MV-4-11 (cell line): ENCODE data around the gene CDK9.

Experiments used
- DNase-seq: peaks from one replicate; lab custom pipeline; 2025; lab: John Stamatoyannopoulos, UW

The CDK9 gene

DNA sequence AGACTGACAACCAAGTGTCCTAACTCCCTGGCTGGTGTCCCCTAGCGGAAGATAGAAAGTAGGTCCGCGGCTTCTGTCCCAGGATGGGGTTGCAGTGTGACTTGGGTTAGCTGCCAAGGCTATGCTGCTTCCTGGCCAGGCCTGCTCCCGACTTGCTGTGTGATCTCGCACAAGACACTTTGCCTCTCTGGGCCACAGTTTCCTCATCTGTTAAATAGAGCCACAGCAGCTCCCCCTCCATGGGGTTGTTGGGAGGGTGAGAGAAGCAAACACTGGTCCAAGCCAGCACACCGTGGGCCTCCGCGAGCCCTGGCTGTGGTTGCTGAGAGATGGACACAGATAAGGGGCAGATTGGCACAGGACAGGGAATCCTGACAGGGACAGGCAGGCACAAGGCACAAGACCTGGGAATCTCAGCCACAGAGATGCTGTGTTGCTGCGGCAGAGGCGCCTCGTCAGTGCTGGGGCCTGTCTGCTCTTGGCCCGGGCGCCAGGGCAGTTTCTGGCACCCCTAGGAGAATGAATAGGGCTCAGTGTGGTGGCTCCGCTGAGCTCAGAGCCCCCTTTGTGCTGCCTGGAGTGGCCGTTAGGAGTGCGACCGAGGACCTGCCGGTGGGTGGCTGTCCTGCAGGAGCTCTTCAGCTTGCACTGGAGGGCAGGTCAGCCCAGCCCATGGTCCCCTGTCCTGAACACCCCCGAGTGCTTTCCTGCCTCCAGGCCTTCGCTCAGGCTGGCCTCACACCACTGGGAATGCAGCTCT, 5.5 kb upstream of the CDK9 start:
- peak; percentile 24 for DNase-seq

DNA sequence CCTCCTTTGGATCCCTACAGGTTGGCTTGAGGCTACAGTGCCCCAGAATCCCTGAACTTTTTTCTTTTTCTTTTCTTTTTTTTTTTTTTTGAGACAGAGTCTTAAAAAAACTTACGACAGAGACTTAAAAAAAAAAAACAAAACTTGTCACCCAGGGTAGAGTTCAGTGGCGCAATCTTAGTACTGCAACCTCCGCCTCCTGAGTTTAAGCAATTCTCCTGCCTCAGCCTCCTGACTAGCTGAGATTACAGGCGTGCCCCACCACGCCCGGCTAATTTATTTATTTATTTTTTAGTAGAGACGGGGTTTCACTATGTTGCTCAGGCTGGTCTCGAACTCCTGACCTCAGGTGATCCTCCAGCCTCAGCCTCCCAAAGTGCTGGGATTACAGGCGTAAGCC, 4.9 kb upstream of the CDK9 start:
- DNase-seq: peak; percentile 80

DNA sequence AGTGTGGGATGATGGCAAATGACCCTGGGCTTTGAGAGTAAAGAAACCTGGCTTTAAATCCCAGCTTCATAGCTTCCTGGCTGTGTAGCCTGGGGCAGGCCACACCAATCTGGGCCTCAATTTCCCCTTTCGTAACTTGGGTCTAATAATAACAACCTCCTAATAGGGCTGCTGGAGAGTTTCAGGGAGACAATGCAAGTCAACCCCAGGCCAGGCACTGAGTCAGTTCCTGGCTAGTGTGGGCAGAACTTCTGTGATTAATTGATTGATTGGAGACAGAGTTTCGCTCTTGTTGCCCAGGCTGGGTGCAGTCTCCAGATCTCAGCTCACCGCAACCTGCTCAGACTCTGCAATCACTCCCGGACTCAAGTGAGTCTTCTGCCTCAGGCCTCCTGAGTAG, 4.0 kb upstream of the CDK9 start:
- DNase-seq: no peak

DNA sequence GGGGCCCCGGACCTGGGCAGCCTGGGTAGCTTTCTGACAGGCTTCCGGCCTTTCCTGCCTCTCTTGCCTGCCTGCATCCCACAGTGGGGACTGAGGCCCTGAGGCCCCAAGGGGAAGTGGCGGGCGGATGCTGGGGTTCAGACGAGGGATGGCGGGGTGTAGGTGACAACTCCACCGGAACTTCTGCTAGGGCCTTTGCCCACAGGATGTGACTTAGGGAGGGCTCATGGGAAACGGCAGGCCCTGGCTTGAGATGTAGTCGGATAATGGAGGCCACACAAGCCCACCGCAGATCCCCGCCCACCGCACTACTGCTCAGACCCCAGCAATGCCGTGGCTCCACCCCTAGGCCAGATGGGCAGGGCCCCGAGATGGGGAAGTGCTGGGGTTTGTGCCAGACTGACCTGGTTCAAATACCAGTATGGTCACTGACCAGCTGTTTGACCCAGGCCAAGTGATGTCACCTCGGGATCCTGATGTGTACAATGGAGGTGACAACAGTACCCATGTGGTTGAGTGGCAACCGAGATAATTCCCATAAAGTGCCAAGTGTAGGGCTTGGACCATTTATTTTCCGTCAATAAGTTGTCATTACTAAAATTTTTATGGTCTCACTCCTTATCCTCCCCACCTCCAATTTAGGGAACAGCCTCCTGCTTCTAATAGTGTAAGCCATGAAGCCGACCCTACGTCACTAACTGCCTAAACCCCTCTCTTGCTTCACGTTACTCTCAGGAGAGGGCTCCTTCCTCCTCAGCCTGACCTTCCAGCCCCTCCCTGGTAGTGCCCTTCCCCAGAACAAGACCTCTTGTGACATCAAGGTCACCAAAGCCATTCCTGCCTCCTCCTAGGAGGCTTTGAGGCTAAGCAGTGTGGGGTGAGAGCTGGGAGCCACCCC, 2.5 kb upstream of the CDK9 start:
- peak; percentile 93 for DNase-seq

DNA sequence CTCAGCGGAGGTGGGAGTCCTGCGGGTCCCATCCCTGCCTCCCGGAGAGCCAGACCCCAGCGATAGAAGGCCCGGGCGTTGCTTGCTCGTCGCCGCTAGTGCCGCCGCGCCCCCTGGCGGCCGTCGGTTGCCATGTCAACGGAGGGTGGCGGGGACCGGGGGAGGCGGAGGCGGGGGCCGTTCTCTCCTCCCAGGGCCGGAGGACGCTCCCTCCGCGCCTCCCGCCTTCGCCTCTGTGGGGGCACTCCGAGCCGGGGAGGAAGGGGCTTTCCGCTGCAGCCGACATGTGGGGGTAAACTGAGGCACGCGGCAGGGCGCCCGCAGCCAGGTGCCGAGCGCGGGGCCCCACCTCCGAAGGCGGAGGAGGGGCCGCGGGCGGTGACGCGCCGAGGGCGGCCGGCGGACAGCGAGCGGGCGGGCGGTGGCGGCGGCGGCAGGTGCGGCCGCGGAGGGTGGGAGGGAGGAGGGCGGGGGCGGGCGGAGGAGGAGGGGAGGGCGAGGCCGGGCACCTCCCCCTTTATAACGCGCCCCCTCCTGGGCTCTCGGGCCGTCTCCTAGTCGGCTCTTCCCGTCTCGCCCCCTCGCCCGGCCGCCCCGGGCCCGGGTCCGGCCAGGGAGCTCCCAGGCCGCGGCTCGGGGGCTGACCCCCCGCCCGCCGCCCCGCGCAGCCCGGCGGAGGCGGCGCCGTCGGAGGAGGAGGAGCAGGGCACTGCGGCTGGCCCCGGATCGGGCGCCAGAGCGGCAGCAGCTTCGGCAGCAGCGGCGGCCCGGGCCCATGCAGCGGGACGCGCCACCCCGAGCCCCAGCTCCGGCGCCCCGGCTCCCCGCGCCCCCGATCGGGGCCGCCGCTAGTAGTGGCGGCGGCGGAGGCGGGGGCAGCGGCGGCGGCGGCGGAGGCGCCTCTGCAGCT, 556 bp upstream of the CDK9 start:
- DNase-seq: peak; percentile 63

DNA sequence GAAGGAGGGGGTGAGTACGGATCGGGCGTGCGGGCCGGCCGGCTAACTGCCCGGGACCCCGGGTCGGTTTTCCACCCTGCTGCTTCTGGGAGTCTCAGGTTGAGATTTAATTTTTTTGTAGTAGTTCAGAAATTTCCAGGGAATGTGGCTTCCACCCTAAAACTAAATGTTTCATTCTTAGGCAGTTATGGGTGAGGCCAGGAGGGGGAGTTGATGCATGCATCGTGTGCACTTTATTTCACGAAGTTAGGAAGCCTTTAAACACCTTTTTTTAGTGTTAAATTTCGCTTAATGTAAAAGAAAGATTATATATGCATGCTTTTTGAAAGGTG, 905 bp downstream of the CDK9 start:
- DNase-seq: no peak

DNA sequence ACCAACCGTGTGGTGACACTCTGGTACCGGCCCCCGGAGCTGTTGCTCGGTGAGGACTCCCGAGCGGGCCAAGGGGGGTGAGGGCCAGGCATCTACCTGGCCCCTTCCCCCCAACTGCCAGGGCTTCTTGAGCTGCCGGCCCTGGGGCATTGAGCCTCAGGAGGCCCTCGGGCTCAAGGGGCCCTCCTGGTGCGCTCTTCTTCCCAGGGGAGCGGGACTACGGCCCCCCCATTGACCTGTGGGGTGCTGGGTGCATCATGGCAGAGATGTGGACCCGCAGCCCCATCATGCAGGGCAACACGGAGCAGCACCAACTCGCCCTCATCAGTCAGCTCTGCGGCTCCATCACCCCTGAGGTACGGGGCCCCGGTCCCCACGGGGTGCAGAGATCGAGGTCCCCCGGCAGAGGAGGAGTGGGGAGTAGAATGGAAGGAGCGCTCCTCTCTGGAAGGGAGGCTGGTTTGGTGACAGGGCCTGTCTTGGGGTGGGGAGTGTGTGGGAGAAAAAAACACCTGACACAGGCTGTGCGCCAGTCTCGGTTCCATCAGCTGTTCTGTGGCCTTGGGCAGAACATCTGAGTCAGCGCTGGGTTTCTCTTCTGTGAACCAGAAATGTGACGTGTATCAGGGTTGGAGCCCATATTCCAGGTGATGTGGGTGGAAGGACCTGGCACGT, 2.6 kb downstream of the CDK9 start:
- no peak for DNase-seq

DNA sequence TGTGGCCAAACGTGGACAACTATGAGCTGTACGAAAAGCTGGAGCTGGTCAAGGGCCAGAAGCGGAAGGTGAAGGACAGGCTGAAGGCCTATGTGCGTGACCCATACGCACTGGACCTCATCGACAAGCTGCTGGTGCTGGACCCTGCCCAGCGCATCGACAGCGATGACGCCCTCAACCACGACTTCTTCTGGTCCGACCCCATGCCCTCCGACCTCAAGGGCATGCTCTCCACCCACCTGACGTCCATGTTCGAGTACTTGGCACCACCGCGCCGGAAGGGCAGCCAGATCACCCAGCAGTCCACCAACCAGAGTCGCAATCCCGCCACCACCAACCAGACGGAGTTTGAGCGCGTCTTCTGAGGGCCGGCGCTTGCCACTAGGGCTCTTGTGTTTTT, 3.3 kb downstream of the CDK9 start:
- no peak for DNase-seq

DNA sequence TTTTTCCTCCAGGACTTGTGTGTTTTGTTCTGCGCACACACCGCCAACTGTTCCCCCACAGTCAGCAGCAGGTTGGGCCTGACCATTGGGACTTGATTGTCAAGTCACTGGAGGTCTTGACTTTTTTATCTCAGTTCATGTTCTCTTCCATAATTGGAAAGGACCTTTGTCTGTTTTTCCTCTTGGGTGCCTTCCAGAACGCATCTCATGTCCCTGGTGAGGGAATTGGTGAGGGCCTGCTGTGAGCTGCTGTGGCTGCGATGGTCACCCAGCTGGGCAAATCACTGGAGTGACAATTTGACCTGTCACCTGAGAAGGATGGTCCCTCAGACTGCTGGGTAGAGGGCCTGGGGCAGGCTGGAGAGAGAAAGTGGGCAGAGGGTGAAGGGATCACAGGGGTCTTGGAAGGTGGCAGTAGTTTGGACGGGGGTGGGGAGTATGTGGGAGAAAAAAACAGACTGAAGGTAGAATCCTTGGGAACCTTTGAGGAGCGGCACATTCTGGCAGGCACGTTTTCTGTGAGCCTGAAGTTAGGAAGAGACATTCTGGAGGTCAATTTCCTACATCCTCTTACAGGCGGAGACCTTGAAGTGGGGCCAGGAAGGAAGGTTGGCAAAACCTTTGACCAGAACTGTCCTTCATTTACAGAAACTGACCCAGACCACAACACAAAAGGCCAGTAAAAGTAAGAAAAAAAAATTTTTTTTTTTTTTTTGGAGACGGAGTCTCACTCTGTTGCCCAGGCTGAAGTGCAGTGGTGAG, 4.4 kb downstream of the CDK9 start:
- DNase-seq: no peak

DNA sequence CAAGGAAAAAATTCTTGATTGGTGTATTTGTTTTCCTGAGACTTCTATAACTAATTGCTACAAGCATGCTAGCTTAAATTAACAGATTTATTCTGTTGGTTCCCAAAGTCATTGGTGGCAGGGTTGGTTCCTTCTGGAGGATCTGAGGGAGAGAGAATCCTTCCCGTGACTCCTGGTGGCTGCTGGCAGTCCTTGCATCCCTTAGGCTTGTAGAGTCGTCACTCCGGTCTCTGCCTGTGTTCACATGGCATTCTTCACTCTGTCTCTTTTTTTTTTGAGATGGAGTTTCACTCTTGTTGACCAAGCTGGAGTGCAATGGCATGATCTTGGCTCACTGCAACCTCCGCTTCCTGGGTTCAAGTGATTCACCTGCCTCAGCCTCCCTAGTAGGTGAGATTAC, 5.3 kb downstream of the CDK9 start:
- DNase-seq: no peak

DNA sequence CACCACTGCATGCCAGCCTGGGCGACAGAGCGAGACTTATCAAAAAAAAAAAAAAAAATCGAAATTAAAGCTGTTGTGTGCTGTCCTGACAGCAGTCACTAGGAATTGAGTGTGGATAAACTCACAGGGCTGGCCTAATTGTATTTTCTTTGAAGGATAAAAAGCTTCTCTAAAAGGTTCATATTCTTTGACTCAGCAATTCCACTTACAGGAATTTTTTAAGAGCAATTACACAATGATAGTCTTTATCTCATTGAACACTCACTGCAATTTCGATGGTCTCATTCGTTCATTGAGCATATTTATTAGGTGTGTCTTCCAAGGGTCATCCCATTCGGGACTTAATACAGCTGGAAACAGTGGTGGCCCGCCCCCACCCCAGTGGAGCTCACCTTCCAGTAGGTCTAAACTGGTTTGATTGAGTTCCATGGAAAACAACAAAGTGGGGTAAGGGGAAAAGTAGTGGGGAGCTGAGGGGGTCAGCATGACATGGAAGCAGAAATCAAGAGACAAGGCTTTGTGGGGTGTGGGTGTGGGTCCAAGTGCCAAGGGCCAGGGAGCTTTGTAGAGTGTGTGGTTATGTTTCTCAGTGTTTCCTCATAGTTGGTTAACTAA, 6.7 kb downstream of the CDK9 start:
- no peak for DNase-seq

DNA sequence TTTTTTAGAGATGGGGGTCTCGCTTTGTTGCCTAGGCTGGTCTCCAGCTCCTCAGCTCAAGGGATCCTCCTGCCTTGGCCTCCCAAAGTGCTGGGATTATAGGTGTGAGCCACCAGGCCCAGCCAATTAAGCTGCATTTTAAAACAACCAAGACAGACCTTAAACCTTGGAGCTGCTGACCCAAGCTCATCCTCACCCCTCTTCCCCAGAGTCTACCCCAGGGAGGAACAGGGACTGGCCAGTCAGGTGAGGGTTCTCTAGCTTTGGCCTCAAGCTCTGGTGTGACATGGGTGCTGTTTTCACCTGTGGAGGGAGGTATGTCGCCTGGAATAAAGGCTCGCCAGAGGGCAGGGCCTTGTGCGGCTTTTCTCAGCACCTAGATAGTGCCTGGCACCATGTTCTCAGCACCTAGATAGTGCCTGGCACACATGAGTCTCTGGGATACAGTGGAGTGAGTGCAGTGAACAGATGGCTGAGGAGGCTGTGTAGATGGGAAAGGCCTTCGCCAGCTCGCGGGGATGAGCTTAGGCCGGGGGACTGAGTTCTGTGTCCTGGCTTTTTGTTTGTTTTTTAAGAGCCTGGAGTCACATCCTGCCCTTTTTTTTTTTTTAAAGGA, 7.4 kb downstream of the CDK9 start:
- DNase-seq: no peak

DNA sequence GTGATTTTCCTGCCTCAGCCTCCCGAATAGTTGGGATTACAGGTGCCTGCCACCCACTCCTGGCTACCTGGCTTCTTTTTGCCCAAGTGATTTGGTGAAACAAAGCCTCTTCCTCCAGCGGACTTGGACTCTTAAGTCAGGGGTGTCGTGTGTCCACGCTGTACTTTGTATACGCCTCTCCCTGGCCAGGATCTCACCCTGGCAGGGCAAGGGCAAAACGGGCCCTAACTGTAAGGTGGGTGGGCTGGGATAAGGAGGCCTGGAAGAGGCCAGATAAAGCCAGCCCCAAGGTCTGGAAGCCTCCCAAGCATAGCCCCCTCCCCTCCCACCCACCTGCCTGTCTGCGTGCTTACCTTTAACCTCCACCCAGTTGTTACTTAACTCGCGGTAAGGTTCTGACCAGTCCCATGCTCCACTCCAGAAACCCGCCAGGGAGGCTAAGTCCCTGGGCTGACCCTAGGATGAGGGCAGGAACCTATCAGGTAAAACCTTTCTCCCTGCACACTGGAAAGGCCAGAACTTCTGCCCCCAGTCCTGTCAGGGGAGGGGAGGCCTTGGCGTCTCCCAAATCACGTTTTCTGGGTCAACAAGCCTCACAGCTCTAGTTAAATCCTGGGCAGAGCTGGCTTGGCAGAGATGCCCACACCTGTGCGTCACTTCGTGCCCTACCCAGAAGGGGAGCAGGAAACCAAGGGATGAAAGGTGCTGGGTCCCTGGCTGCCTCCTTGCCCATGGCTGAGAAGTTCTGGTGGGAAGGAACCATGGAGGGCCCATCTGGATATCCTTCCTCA, 8.4 kb downstream of the CDK9 start:
- no peak for DNase-seq

DNA sequence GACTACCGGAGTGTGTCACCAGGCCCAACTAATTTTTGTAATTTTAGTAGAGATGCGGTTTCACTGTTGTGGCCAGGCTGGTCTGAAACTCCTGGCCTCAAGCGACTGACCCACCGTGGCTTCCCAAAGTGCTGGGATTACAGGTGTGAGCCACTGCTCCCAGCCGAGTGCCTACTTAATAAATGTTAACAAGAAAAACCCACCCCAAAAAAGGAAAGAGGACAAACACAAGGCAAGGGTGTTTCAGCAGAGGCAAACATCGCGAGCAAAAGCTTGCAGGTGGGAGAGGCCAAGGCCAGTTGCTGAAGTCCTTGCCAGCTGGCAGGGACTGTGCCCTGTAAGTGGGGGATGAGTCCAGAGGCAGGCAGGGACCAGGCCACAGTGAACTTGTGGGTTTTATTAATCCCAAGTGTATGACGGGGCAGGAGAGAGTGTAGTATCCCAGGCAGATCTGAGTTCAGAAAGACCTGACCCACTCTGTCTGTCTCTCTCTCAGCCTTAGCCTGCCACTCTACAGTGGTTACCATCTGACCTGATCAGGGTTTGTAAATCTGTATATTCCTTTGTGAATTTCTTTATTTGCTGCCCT, 10.5 kb downstream of the CDK9 start:
- DNase-seq: peak; percentile 59

DNA sequence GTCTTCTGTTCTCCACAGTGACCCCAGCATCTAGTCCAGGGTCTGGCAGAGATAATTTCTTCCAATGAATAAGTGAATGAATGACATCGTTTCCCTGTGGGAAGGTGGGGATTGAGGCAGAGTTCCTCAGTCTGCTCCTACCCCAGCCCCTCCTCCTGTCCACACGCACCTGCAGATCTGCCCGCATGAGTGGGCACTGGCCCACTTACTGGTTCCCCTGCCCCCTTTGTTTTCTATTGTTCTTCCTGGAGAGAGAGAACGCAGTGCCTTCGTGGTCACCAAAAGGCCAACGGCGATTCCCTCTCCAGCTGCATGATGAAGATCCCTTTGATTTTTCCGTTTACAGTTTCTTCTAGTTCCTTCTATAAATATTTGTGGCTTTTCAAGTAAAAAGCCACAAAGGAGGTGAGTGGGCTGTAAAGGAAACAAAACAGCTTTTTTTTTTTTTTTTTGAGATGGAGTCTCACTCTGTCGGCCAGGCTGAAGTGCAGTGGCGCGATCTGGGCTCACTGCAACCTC, 11.1 kb downstream of the CDK9 start:
- peak; percentile 85 for DNase-seq

DNA sequence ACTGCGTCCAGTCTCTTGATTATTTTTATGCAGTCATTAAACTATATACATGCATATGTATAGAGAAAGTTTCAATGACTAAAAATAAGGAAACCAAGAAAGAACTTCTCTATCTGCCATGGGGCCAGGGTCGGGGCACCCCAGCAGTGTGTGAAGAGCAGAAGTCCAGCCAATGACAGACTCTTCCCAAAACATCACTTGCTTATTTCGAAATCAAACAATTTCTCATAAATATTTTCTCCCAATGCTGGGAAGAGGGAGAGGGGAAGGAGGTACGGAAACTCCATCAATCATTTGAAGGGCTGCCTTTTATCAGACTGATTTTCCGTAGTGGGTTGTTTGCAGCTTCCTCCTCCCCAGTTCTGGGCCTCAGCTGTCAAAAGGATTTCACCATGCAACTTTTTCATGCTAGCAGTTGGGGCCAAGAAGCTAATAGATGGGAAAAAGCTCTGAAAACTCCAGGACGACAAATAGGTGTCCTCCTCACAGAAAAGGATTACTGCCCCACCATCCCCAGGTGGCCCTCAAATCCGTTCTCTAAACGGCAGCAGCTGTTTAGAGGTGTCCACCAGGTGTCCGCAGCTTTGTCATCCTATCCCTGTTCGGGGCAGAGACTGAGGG, 16.2 kb downstream of the CDK9 start:
- peak; percentile 70 for DNase-seq

DNA sequence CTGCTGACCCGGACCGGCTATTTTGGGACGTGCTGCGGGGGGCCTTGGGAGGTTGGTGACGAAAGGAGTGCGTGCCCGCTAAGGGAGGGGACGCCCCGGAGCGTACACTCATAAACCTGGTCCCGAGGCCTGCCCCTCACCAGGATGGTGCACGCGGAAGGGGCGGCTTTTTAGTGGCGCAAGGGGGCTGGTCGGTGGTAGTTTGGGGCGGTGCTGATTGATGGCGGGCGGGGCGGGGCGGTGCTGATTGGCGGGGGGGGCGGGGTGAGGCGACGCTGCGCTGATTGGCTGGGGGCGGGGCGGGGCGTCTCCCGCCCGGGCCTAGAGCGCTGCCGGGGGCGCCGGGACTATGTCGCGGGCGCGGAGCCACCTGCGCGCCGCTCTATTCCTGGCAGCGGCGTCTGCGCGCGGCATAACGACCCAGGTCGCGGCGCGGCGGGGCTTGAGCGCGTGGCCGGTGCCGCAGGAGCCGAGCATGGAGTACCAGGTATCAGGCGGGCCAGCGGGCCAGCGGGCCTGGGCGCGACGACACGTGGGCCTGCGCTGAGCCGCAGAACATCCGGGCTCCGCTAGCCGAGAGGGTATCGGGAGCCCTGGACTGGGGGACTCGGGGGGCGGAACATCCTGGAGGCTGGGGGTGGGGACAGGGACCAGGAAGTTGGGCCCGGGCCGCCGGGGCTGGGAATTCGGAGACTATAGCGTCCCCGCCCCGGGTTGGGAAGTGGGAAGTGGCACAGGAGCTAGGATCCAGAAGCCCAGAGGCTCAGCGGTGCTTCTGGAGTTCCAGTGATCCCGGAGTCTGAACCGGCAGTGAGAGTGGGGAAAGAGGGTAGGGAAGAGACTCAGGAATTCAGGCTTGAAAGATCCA, 17.0 kb downstream of the CDK9 start, which contains the start of gene FPGS:
TSS of gene FPGS (plus strand) at position 307 of the 868 bp plus-strand sequence. CDS start at position 350, 43 bp downstream.
- DNase-seq: peak; percentile 71
